Astrocyte (in vitro differentiated cells and primary cell): Measurements from ENCODE around the gene ZNF74.

Experiments used
- EZH2 ChIP-seq: IDR thresholded peaks from 2 replicates; pipeline ENCODE4 v1.6.1; 2012; ENCODE audit warnings: mild to moderate bottlenecking, low read length, inconsistent platforms; ENCODE audit not compliant: insufficient read depth
- TF ChIP-seq, protein P1 (sequence below): IDR thresholded peaks from 2 replicates; pipeline ENCODE4 v1.5.1; 2011; ENCODE audit warnings: low read depth, mild to moderate bottlenecking, inconsistent platforms, low read length, moderate library complexity; ENCODE audit not compliant: insufficient read depth

DNA sequence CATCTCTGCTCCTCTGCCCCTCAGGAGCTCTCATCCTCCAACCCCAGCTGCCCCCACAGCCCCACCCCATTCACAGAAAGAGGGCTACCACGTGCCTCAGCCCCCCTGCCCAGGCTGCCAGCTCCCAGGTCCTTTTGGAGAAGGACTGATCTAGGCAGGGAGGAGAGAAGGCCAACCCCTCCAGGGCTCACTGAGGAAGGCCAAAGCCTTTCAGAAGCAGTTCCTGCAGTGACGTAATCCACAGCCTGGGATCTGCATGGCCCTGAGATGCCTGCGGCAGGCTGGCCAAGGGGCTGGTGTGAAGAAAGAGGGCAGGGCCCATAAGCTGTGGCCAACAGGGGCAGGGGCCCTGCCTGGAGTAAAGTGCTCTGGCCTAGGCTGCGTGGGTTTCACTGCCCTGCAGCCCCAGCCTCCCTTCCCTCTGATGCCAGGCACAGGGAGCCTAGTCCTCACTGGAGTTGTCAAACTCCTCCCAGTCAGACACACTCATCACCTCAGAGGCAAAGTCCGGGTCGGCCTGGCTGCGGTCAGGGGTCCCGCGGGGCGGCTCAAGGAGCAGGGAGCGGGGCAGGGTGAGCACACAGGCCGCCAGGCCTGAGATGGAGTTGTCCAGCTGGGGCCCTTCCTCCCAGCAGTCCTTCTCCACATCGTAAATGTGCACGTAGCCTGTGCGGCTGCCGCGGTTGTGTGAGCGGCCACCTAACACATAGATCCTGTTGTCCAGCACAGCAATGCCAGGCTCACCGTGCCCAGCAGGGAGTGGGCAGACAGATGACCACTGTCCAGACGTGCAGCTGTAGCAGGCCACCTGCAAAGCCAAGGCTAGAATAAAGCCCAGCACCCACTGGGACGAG lies 47.9 kb downstream of the ZNF74 start:
- TF ChIP-seq, protein P1, sequence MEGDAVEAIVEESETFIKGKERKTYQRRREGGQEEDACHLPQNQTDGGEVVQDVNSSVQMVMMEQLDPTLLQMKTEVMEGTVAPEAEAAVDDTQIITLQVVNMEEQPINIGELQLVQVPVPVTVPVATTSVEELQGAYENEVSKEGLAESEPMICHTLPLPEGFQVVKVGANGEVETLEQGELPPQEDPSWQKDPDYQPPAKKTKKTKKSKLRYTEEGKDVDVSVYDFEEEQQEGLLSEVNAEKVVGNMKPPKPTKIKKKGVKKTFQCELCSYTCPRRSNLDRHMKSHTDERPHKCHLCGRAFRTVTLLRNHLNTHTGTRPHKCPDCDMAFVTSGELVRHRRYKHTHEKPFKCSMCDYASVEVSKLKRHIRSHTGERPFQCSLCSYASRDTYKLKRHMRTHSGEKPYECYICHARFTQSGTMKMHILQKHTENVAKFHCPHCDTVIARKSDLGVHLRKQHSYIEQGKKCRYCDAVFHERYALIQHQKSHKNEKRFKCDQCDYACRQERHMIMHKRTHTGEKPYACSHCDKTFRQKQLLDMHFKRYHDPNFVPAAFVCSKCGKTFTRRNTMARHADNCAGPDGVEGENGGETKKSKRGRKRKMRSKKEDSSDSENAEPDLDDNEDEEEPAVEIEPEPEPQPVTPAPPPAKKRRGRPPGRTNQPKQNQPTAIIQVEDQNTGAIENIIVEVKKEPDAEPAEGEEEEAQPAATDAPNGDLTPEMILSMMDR = no peak
- no peak for TF ChIP-seq EZH2
